ENCODE data around the gene ZNF320. TPM values are rescaled to one million over a fixed set of nuclear protein-coding genes. Genes with fewer than 3 reads are reported as not detected.

The ZNF320 gene
- total RNA-seq, 2 donors from 2014 or later = 5.3 to 9.3 TPM

DNA sequence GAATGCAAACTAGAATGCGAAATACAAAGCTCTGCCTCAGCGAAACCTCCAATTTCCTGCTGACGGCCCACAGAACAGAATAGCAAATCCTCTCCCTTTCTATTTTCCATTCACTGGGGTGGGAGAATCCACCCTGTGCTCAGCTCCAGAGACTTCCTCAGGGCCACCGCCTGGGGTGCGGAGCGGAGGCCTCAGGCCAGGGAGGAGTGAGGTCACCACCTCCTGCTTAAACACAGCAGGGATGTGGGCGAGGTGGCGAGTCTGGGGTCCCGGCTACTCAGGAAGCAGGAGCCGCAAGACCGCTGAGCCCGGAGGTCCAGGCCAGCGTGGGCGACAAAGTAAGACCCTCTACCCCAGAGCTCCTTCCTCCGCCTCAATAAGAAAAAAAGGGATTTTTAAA lies 666 bp upstream of the ZNF320 start:
- Histone ChIP-seq H3K9me3 (no peaks in the 10 kb centered on the region), H3K36me3 (peaks cover 2% of the 10 kb centered on the region), H3K4me3 (peak overlapping the region; percentile 61 to 80), H3K27ac (peak overlapping the region; percentile 83 to 90), H3K27me3 (no peaks in the 10 kb centered on the region), H3K4me1 (peaks cover 0 to 14% of the 10 kb centered on the region in 2 donors)
- TF ChIP-seq, protein P1, sequence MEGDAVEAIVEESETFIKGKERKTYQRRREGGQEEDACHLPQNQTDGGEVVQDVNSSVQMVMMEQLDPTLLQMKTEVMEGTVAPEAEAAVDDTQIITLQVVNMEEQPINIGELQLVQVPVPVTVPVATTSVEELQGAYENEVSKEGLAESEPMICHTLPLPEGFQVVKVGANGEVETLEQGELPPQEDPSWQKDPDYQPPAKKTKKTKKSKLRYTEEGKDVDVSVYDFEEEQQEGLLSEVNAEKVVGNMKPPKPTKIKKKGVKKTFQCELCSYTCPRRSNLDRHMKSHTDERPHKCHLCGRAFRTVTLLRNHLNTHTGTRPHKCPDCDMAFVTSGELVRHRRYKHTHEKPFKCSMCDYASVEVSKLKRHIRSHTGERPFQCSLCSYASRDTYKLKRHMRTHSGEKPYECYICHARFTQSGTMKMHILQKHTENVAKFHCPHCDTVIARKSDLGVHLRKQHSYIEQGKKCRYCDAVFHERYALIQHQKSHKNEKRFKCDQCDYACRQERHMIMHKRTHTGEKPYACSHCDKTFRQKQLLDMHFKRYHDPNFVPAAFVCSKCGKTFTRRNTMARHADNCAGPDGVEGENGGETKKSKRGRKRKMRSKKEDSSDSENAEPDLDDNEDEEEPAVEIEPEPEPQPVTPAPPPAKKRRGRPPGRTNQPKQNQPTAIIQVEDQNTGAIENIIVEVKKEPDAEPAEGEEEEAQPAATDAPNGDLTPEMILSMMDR (IDR thresholded peaks at IDR 0.05) = no peak
- DNase-seq (ENCODE audit: low spot score) = no peak

DNA sequence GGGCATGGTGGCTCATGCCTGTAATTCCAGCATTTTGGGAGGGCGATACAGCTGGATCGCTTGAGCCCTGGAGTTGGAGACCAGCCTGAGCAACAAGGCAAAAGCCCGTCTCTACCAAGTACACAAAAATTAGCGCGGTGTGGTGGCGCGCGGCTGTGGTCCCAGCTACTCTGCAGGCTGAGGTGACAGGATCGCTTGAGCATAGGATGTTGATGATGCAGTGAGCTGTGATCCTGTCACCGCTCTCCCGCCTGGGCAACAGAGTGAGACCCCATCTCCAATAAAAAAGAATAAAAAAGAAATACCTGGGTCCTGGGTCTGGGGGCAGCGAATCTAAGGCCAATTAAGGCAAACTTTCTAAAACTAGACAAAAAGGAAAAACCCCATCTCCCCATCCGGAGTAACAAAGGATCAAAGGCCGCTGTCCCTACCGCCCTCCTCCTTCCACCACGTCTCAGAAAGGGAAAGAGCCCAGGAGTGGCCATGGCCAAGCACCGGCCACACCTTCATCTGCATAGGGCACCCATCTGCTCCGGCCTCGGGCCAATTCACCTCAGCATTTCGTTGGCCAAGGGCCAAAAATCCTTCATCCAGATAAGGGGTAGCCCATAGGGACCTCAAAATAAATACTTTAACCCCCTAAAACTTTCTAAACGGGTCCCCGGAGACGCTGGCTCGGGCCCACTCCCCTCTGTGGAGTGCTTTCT lies 851 bp downstream of the ZNF320 start:
- peaks cover 0 to 14% of the 10 kb centered on the region in 2 donors for H3K4me1 ChIP-seq
- peaks cover 5% of the 10 kb centered on the region for H3K36me3 ChIP-seq
- H3K27ac ChIP-seq = peak overlapping the region; percentile 83 to 90
- no peaks in the 10 kb centered on the region for H3K27me3 ChIP-seq
- no peaks in the 10 kb centered on the region for H3K9me3 ChIP-seq
- TF ChIP-seq, protein P1 (IDR thresholded peaks at IDR 0.05) = no peak
- H3K4me3 ChIP-seq = peak overlapping the region; percentile 61 to 80
- no peak for DNase-seq (ENCODE audit: low spot score)

DNA sequence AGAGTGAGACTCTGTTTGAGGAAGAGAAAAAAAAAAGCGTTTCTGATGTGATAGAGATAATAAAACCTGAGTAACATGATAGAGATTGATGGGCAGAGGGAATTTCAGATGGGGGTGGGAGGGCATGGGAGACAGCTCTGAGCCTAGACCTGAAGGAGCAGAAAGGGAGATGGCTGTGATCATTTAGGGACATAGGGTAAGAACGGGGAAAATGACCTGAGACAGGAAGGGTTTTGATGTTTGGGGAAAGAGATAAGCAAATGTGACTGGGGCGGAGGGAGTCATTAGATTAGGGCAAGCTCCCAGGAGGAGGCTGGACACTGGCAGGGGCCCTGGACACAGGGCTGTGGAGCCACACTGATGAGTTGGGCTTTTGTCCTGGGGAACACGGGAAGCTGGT lies 6.1 kb downstream of the ZNF320 start:
- Histone ChIP-seq H3K27me3 (no peaks in the 10 kb centered on the region), H3K9me3 (no peaks in the 10 kb centered on the region), H3K4me3 (no peak overlapping the region), H3K36me3 (peaks cover 39% of the 10 kb centered on the region), H3K27ac (no peak overlapping the region), H3K4me1 (peaks cover 0 to under 1% of the 10 kb centered on the region in 2 donors)
- TF ChIP-seq, protein P1 (IDR thresholded peaks at IDR 0.05) = no peak
- no peak for DNase-seq (ENCODE audit: low spot score)

DNA sequence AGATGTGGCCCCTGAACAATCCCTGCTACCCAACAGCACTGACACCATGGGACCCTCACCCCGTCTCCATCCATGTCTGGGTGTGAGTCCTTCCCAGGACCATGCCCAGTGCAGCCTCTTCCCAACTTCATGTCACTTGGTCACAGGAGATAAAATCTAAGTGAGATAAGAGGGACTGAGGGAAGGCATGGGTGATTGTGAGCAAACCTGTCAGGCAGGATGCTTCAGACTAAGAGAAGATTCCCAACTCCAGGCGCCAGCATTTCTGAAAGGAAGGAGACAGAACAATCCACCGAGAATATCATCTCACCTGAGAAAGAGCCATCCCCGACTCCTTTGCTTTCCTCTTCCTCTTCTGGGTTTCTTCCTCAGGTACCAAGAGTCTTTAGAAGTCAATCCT lies 7.5 kb downstream of the ZNF320 start:
- DNase-seq (ENCODE audit: low spot score) = no peak
- Histone ChIP-seq H3K4me3 (no peak overlapping the region), H3K27me3 (no peaks in the 10 kb centered on the region), H3K9me3 (no peaks in the 10 kb centered on the region), H3K36me3 (peaks cover 46% of the 10 kb centered on the region), H3K4me1 (no peaks in the 10 kb centered on the region), H3K27ac (no peak overlapping the region)
- TF ChIP-seq, protein P1 (IDR thresholded peaks at IDR 0.05) = no peak

DNA sequence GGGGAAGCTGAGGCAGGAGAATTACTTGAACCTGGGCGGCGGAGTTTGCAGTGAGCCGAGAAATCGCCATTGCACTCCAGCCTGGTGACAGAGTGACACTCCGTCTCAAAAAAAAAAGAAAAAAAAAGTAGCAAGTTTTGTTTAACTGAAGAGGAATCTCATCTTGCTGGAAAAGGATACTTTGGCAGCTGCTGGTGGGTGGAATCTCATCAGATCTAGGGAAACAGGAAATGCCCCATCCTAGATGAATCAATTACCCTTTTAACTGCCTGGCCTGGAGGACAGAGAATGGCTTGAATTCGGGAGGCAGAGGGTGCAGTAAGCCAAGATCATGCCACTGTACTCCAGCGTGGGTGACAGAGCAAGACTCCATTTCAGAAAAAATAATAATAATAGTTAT lies 8.4 kb downstream of the ZNF320 start:
- H3K9me3 ChIP-seq = no peaks in the 10 kb centered on the region
- H3K27ac ChIP-seq = no peak overlapping the region
- TF ChIP-seq, protein P1 (IDR thresholded peaks at IDR 0.05) = no peak
- H3K27me3 ChIP-seq = no peaks in the 10 kb centered on the region
- no peak for DNase-seq (ENCODE audit: low spot score)
- H3K4me1 ChIP-seq = no peaks in the 10 kb centered on the region
- peaks cover 54% of the 10 kb centered on the region for H3K36me3 ChIP-seq
- H3K4me3 ChIP-seq = no peak overlapping the region

Data from right atrium auricular region (tissue), 2 donors.